ENCODE measurements around the gene ACAA1. TPM values are rescaled to one million over a fixed set of nuclear protein-coding genes. Genes with fewer than 3 reads are reported as not detected.
"Not testable (repeated sequence)": the region's sequence is repeated elsewhere in the genome, so short reads cannot be mapped to it uniquely, and the experiment has no call there.

ACAA1 gene
- total RNA-seq, result 67.6 TPM
- long read RNA-seq, transcript ACAA1-203 (10 exons, 1,944 nt), result minor isoform, 8 of 445 reads
- long read RNA-seq, transcript ACAA1-202 (12 exons, 1,785 nt), result major isoform, 307 of 445 reads
- long read RNA-seq, partial matches to known transcripts, result 67 of 445 reads
- long read RNA-seq, other reads (novel, unspliced or antisense), result 62 of 445 reads

- peak; percentile 99 for DNase-seq (ENCODE audit: low spot score)
Observed at GRCh38 chr3:38136777-38137614, at the start of gene ACAA1. Gene ACAA1, minus strand, starts transcription at chr3:38137127. Its CDS starts 92 bp downstream, at chr3:38137035.

GRCh38 chr3:38177181-38177580, 40.3 kb upstream of the ACAA1 start:
- DNase-seq (ENCODE audit: low spot score), result no peak

GRCh38 chr3:38173834-38174418, 37.0 kb upstream of the ACAA1 start:
- DNase-seq (ENCODE audit: low spot score), result no peak

GRCh38 chr3:38171622-38172021, 34.7 kb upstream of the ACAA1 start:
- DNase-seq (ENCODE audit: low spot score), result no peak

- no peak for DNase-seq (ENCODE audit: low spot score)
Observed at GRCh38 chr3:38170722-38171121, 33.8 kb upstream of the ACAA1 start.

GRCh38 chr3:38169027-38169317, 32.0 kb upstream of the ACAA1 start:
- no peak for DNase-seq (ENCODE audit: low spot score)

- DNase-seq (ENCODE audit: low spot score), result no peak
Observed at GRCh38 chr3:38168151-38169026, 31.5 kb upstream of the ACAA1 start.

GRCh38 chr3:38167591-38167990, 30.7 kb upstream of the ACAA1 start:
- no peak for DNase-seq (ENCODE audit: low spot score)

GRCh38 chr3:38165722-38166387, 28.9 kb upstream of the ACAA1 start:
- DNase-seq (ENCODE audit: low spot score), result no peak

- peak; percentile 98 for DNase-seq (ENCODE audit: low spot score)
Observed at GRCh38 chr3:38164952-38165721, 28.2 kb upstream of the ACAA1 start, which contains the start of gene OXSR1. Gene OXSR1, plus strand, starts transcription at chr3:38165537. Its CDS starts 340 bp downstream, at chr3:38165877.

- no peak for DNase-seq (ENCODE audit: low spot score)
Observed at GRCh38 chr3:38164643-38164951, 27.7 kb upstream of the ACAA1 start.

GRCh38 chr3:38163841-38164642, 27.1 kb upstream of the ACAA1 start:
- DNase-seq (ENCODE audit: low spot score), result no peak

GRCh38 chr3:38163117-38163840, 26.4 kb upstream of the ACAA1 start:
- no peak for DNase-seq (ENCODE audit: low spot score)

GRCh38 chr3:38160704-38161103, 23.8 kb upstream of the ACAA1 start:
- not testable (repeated sequence) for DNase-seq (ENCODE audit: low spot score)

- DNase-seq (ENCODE audit: low spot score), result no peak
Observed at GRCh38 chr3:38158472-38158871, 21.5 kb upstream of the ACAA1 start.

GRCh38 chr3:38157595-38157994, 20.7 kb upstream of the ACAA1 start:
- DNase-seq (ENCODE audit: low spot score), result no peak

- no peak for DNase-seq (ENCODE audit: low spot score)
Observed at GRCh38 chr3:38157117-38157516, 20.2 kb upstream of the ACAA1 start.

- no peak for DNase-seq (ENCODE audit: low spot score)
Observed at GRCh38 chr3:38155825-38156224, 18.9 kb upstream of the ACAA1 start.
